ENCODE results near the gene TNFRSF12A. TPM values are rescaled to one million over a fixed set of nuclear protein-coding genes. Genes with fewer than 3 reads are reported as not detected.

TNFRSF12A gene
- total RNA-seq, 4 donors from 2014 or later = 2.3 to 59.6 (median 30.5) TPM

- no peak within 1 kb of the TSS for H3K27ac ChIP-seq
- DNase-seq (ENCODE audit: low spot score in 2 of 2) = no peak
- WGBS = 40% methylated on average over 5 of the region's 27 CpGs
- peaks cover 69% of the 10 kb centered on the region for H3K27me3 ChIP-seq
- TF ChIP-seq POLR2AphosphoS5 (IDR thresholded peaks at IDR 0.05) (no peak), POLR2A (IDR thresholded peaks at IDR 0.05) (no peak), EP300 (IDR thresholded peaks at IDR 0.05) (no peak), CTCF (IDR thresholded peaks at IDR 0.05) (no peak)
- H3K36me3 ChIP-seq = no peaks in the 10 kb centered on the region
- peaks cover 20% of the 10 kb centered on the region for H3K4me1 ChIP-seq
- no peak within 1 kb of the TSS for H3K4me3 ChIP-seq
- no peaks in the 10 kb centered on the region for H3K9me3 ChIP-seq
Measured at GRCh38 chr16:3012828-3013420, 7.2 kb upstream of the TNFRSF12A start, which contains the start of gene CLDN9. Gene CLDN9 (plus strand): TSS chr16:3012923. CDS start chr16:3013363, 440 bp downstream.

- Histone ChIP-seq H3K9me3 (no peaks in the 10 kb centered on the region), H3K4me1 (peaks cover 19% of the 10 kb centered on the region), H3K27ac (no peak overlapping the region), H3K36me3 (no peaks in the 10 kb centered on the region), H3K27me3 (peaks cover 69% of the 10 kb centered on the region), H3K4me3 (no peak overlapping the region)
- no peak for TF ChIP-seq POLR2AphosphoS5 (IDR thresholded peaks at IDR 0.05)
- TF ChIP-seq CTCF (IDR thresholded peaks at IDR 0.05) = no peak
- no peak for TF ChIP-seq EP300 (IDR thresholded peaks at IDR 0.05)
- TF ChIP-seq POLR2A (IDR thresholded peaks at IDR 0.05) = no peak
- 60% methylated on average over 4 of the region's 27 CpGs for WGBS
- DNase-seq (ENCODE audit: low spot score in 2 of 2) = no peak
Measured at GRCh38 chr16:3013491-3013951, 6.6 kb upstream of the TNFRSF12A start.

GRCh38 chr16:3013998-3014690 is 6.0 kb upstream of the TNFRSF12A start:
- H3K4me1 ChIP-seq = peaks cover 17% of the 10 kb centered on the region
- H3K27ac ChIP-seq = no peak overlapping the region
- TF ChIP-seq POLR2A (IDR thresholded peaks at IDR 0.05) = no peak
- TF ChIP-seq CTCF (IDR thresholded peaks at IDR 0.05) = no peak
- TF ChIP-seq POLR2AphosphoS5 (IDR thresholded peaks at IDR 0.05) = no peak
- TF ChIP-seq EP300 (IDR thresholded peaks at IDR 0.05) = no peak
- WGBS = 64% methylated on average over 10 of the region's 12 CpGs
- peaks cover 70% of the 10 kb centered on the region for H3K27me3 ChIP-seq
- H3K4me3 ChIP-seq = no peak overlapping the region
- DNase-seq (ENCODE audit: low spot score in 2 of 2) = no peak
- H3K36me3 ChIP-seq = no peaks in the 10 kb centered on the region
- no peaks in the 10 kb centered on the region for H3K9me3 ChIP-seq

GRCh38 chr16:3014971-3015370 is 5.2 kb upstream of the TNFRSF12A start:
- TF ChIP-seq POLR2A (IDR thresholded peaks at IDR 0.05) (no peak), POLR2AphosphoS5 (IDR thresholded peaks at IDR 0.05) (no peak), CTCF (IDR thresholded peaks at IDR 0.05) (no peak), EP300 (IDR thresholded peaks at IDR 0.05) (no peak)
- DNase-seq (ENCODE audit: low spot score in 2 of 2) = no peak
- Histone ChIP-seq H3K4me1 (peaks cover 24% of the 10 kb centered on the region), H3K27me3 (peaks cover 66% of the 10 kb centered on the region), H3K4me3 (no peak overlapping the region), H3K9me3 (no peaks in the 10 kb centered on the region), H3K27ac (no peak overlapping the region), H3K36me3 (no peaks in the 10 kb centered on the region)
- WGBS = 83% methylated on average over 6 of the region's 6 CpGs

GRCh38 chr16:3015865-3016521 is 4.2 kb upstream of the TNFRSF12A start:
- WGBS = 95% methylated on average over 6 of the region's 13 CpGs
- TF ChIP-seq POLR2AphosphoS5 (IDR thresholded peaks at IDR 0.05) (no peak), EP300 (IDR thresholded peaks at IDR 0.05) (no peak), POLR2A (IDR thresholded peaks at IDR 0.05) (no peak), CTCF (IDR thresholded peaks at IDR 0.05) (no peak)
- Histone ChIP-seq H3K36me3 (no peaks in the 10 kb centered on the region), H3K4me1 (peaks cover 32% of the 10 kb centered on the region), H3K27me3 (peaks cover 56% of the 10 kb centered on the region), H3K9me3 (no peaks in the 10 kb centered on the region), H3K4me3 (no peak overlapping the region), H3K27ac (no peak overlapping the region)
- no peak for DNase-seq (ENCODE audit: low spot score in 2 of 2)
